ENCODE results near the gene OPN1LW. TPM values are rescaled to one million over a fixed set of nuclear protein-coding genes. Genes with fewer than 3 reads are reported as not detected.

OPN1LW gene
- total RNA-seq, 1 donor from 2014 or later, result not detected

DNA sequence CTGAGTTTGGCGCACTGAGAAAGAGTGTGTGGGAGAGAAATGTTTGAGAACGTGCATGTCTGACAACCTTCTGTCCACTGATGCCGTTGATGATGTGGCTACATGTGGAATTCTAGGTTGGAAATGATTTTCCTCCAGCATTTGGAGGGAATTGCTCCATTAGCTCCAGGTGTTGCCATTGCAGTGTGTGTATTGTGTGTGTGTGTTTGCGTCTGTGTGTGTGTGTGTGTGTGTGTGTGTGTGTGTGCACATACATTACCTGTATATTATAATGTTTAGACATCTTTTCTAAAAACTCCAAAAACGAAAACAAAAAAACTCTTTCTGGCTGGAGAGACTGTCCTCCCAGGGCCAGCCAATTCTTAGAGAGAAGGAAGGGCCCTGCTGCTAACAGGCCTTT, 28.3 kb upstream of the OPN1LW start:
- peaks cover 12% of the 10 kb centered on the region for H3K27me3 Mint-ChIP-seq (ENCODE audit: unreplicated experiment)
- H3K4me3 Mint-ChIP-seq (ENCODE audit: unreplicated experiment), result no peak overlapping the region
- no peaks in the 10 kb centered on the region for H3K36me3 Mint-ChIP-seq (ENCODE audit: unreplicated experiment)
- no peak for TF ChIP-seq CTCF (IDR thresholded peaks at IDR 0.05)
- H3K4me1 Mint-ChIP-seq (ENCODE audit: unreplicated experiment), result no peaks in the 10 kb centered on the region
- peaks cover 18% of the 10 kb centered on the region for H3K9me3 Mint-ChIP-seq (ENCODE audit: unreplicated experiment)
- H3K27ac Mint-ChIP-seq (ENCODE audit: unreplicated experiment), result no peak overlapping the region
- DNase-seq (ENCODE audit: extremely low spot score, unreplicated experiment), result no peak

- peaks cover 22% of the 10 kb centered on the region for H3K9me3 Mint-ChIP-seq (ENCODE audit: unreplicated experiment)
- H3K4me1 Mint-ChIP-seq (ENCODE audit: unreplicated experiment), result no peaks in the 10 kb centered on the region
- H3K27me3 Mint-ChIP-seq (ENCODE audit: unreplicated experiment), result peaks cover 12% of the 10 kb centered on the region
- no peaks in the 10 kb centered on the region for H3K36me3 Mint-ChIP-seq (ENCODE audit: unreplicated experiment)
- no peak for DNase-seq (ENCODE audit: extremely low spot score, unreplicated experiment)
- no peak for TF ChIP-seq CTCF (IDR thresholded peaks at IDR 0.05)
- H3K4me3 Mint-ChIP-seq (ENCODE audit: unreplicated experiment), result no peak overlapping the region
- no peak overlapping the region for H3K27ac Mint-ChIP-seq (ENCODE audit: unreplicated experiment)
Observed at GRCh38 chrX:154116426-154117211, 27.4 kb upstream of the OPN1LW start.

DNA sequence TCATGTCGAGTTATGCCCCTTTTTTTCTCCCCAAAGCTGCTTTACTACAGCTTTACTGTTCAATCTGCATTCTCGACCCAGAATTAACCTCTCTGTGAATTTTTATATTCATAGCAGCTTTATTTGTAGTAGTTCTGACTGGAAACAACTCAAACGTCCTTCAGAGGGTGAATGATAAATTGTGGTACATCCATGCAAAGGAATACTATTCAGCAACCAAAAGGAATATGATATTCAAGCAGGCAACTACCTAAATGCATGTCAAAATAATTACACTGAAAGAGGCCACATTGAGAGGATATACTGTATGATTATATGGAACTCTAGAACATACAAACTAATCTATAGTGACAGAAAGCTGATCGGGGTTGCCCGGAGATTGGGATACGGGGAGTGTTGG, 26.5 kb upstream of the OPN1LW start:
- Mint-ChIP-seq H3K4me1 (ENCODE audit: unreplicated experiment) (no peaks in the 10 kb centered on the region), H3K27me3 (ENCODE audit: unreplicated experiment) (peaks cover 12% of the 10 kb centered on the region), H3K9me3 (ENCODE audit: unreplicated experiment) (peaks cover 22% of the 10 kb centered on the region), H3K4me3 (ENCODE audit: unreplicated experiment) (no peak overlapping the region), H3K27ac (ENCODE audit: unreplicated experiment) (no peak overlapping the region), H3K36me3 (ENCODE audit: unreplicated experiment) (no peaks in the 10 kb centered on the region)
- TF ChIP-seq CTCF (IDR thresholded peaks at IDR 0.05), result no peak
- no peak for DNase-seq (ENCODE audit: extremely low spot score, unreplicated experiment)

- no peak for DNase-seq (ENCODE audit: extremely low spot score, unreplicated experiment)
- no peak overlapping the region for H3K27ac Mint-ChIP-seq (ENCODE audit: unreplicated experiment)
- no peaks in the 10 kb centered on the region for H3K36me3 Mint-ChIP-seq (ENCODE audit: unreplicated experiment)
- peaks cover 17% of the 10 kb centered on the region for H3K9me3 Mint-ChIP-seq (ENCODE audit: unreplicated experiment)
- no peaks in the 10 kb centered on the region for H3K4me1 Mint-ChIP-seq (ENCODE audit: unreplicated experiment)
- peaks cover 2% of the 10 kb centered on the region for H3K27me3 Mint-ChIP-seq (ENCODE audit: unreplicated experiment)
- H3K4me3 Mint-ChIP-seq (ENCODE audit: unreplicated experiment), result no peak overlapping the region
- TF ChIP-seq CTCF (IDR thresholded peaks at IDR 0.05), result no peak
Observed at GRCh38 chrX:154120567-154120966, 23.5 kb upstream of the OPN1LW start.

DNA sequence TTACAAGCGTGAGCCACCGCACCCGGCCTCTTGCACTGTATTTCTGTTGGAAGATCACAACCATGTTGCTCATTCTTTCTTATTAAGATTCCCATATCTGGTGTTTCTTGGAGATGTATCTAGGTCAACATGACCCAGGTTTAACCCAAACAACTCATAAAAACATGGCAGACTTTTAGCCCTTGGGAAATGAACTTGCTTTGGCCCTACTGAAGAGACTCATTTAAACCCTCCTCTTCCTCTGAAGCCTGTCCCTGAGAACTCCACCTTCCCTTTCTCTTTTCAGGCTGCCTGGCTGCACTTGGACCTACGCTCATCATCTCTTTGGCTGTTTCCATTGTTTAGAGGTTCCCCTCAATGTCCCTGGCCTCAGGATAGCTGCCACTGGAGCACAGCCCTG, 22.8 kb upstream of the OPN1LW start:
- Mint-ChIP-seq H3K4me1 (ENCODE audit: unreplicated experiment) (no peaks in the 10 kb centered on the region), H3K27me3 (ENCODE audit: unreplicated experiment) (peaks cover 2% of the 10 kb centered on the region), H3K9me3 (ENCODE audit: unreplicated experiment) (peaks cover 17% of the 10 kb centered on the region), H3K4me3 (ENCODE audit: unreplicated experiment) (no peak overlapping the region), H3K27ac (ENCODE audit: unreplicated experiment) (no peak overlapping the region), H3K36me3 (ENCODE audit: unreplicated experiment) (no peaks in the 10 kb centered on the region)
- no peak for DNase-seq (ENCODE audit: extremely low spot score, unreplicated experiment)
- no peak for TF ChIP-seq CTCF (IDR thresholded peaks at IDR 0.05)

Data from osteocyte (in vitro differentiated cells).